Breast epithelium (tissue), 3 donors: ENCODE results near the gene SLC6A8.

Experiments used
- CTCF ChIP-seq, 3 donors: fragments of 450-650 bp; IDR thresholded peaks; one replicate each; pipeline ENCODE4 v1.5.1; 2016 to 2017; ENCODE audit warnings: antibody characterized with exemption in 3 of 3, mild to moderate bottlenecking in 3 of 3, moderate library complexity in 3 of 3
- POLR2A ChIP-seq: fragments of 450-650 bp; IDR thresholded peaks from one replicate; pipeline ENCODE4 v1.6.1; 2016; ENCODE audit warnings: antibody characterized with exemption, mild to moderate bottlenecking, moderate library complexity

GRCh38 chrX:153702336-153703035, 14.8 kb downstream of the SLC6A8 start:
- TF ChIP-seq POLR2A (no peak), CTCF (IDR thresholded peaks at IDR 0.05) (no peak)
